Right lobe of liver (tissue), 6 donors: ENCODE data around the gene FXYD7. TPM values are rescaled to one million over a fixed set of nuclear protein-coding genes. Genes with fewer than 3 reads are reported as not detected.

ENCODE experiments used
- ATAC-seq, 4 donors: fragments of 200-7000 bp; cut with Tn5 transposase; one replicate each; pipeline ENCODE4 v1.9.1; 2020; ENCODE audit warnings: mild to moderate bottlenecking in 4 of 4, moderate library complexity in 4 of 4
- DNase-seq, 3 donors: peaks; one replicate each; pipeline ENCODE4 v3.0.0-alpha.2; 2020
- H3K27ac ChIP-seq, 3 donors: fragments of 200-600 bp; one replicate each; pipeline ENCODE4 v1.8.0; 2022
- H3K27me3 ChIP-seq, 2 donors: fragments of 200-600 bp; one replicate each; pipeline ENCODE4 v1.8.0; 2022
- H3K36me3 ChIP-seq, 4 donors: fragments of 200-600 bp; sonication (generic) in 1 of 4; one replicate each; pipeline versions ENCODE4 v1.5.1 to v1.8.0; 2017 to 2022; ENCODE audit warnings: control low read depth in 1 of 4
- H3K4me1 ChIP-seq, 4 donors: fragments of 200-600 bp; sonication (generic) in 1 of 4; one replicate each; pipeline versions ENCODE4 v1.5.1 to v1.8.0; 2017 to 2022; ENCODE audit warnings: control low read depth in 1 of 4
- H3K4me3 ChIP-seq, 3 donors: fragments of 200-600 bp; one replicate each; pipeline ENCODE4 v1.8.0; 2022
- H3K9me3 ChIP-seq, 4 donors: fragments of 200-600 bp; sonication (generic) in 1 of 4; one replicate each; pipeline versions ENCODE4 v1.5.1 to v1.8.0; 2017 to 2022; ENCODE audit warnings: control low read depth in 1 of 4
- CTCF ChIP-seq, 4 donors: fragments of 200-600 bp in 3 of 4; fragments of 450-650 bp in 1 of 4; IDR thresholded peaks; one replicate each; pipeline versions ENCODE4 v1.5.1 to v1.8.0; 2016 to 2022; ENCODE audit warnings: antibody characterized with exemption in 4 of 4, mild to moderate bottlenecking in 2 of 4
- POLR2A ChIP-seq: fragments of 450-650 bp; IDR thresholded peaks from one replicate; pipeline ENCODE4 v1.6.1; 2017; ENCODE audit warnings: antibody characterized with exemption, mild to moderate bottlenecking
- WGBS: methylation state at CpG from one replicate; pipeline ENCODE4 v1.1.6; 2018; ENCODE audit warnings: low coverage, low lambda C conversion rate; ENCODE audit not compliant: insufficient coverage; ENCODE audit errors: missing lambda C conversion rate; 5-methylcytosine and 5-hydroxymethylcytosine counted together
- intact Hi-C, 2 donors: fragments of 100-400 bp; cut with DNase I; formaldehyde crosslinking; loops; one replicate each; pipeline versions ENCODE4 v1.11.2 to v1.14.1; 2022
- total RNA-seq, 6 experiments: library from RNA; depleted of rRNA in 2 of 6; stranded (reverse); fragments of >200 nt in 2 of 6; fragmentation: NEBNext Ultra II Directional in 3 of 6; extraction: Animal tissue kit (Norgen Biotek cat#: 25700) in 3 of 6; gene quantifications; one replicate each; pipeline versions ENCODE4 v1.1.0 to v1.2.4, GENCODE V29; 2016 to 2023
- donor health status: DM: no; HTN: yes; CAD: no.
- donor health status: DM: no; HTN: no; CAD: no.
- donor health status: DM: no; HTN: no; CAD: no.
- donor health status: DM: no; HTN: yes; CAD: no.
- donor health status: DM: no; HTN: yes; CAD: no.

Gene FXYD7
- total RNA-seq, 6 experiments from 2014 or later: 0.49 TPM; not detected in 5

GRCh38 chr19:35124098-35125060, 18.7 kb upstream of the FXYD7 start:
- no peak for TF ChIP-seq CTCF (IDR thresholded peaks at IDR 0.05)
- TF ChIP-seq POLR2A: peak; percentile 86

GRCh38 chr19:35125270-35125717, 17.8 kb upstream of the FXYD7 start:
- DNase-seq: no peak
- Histone ChIP-seq H3K27me3 (no peaks in the 10 kb centered on the region), H3K9me3 (no peaks in the 10 kb centered on the region), H3K36me3 (no peaks in the 10 kb centered on the region), H3K27ac (no peak overlapping the region), H3K4me1 (no peaks in the 10 kb centered on the region), H3K4me3 (no peak overlapping the region)
- intact Hi-C loops: no loop called here
- WGBS: 81% methylated on average over 4 of the region's 19 CpGs
- no peak for ATAC-seq
- TF ChIP-seq POLR2A: no peak
- TF ChIP-seq CTCF (IDR thresholded peaks at IDR 0.05): no peak

More at GRCh38 chr19:35124098-35125060, 18.7 kb upstream of the FXYD7 start:
- no peaks in the 10 kb centered on the region for H3K4me1 ChIP-seq
- no peaks in the 10 kb centered on the region for H3K9me3 ChIP-seq
- peak overlapping the region; percentile 46 to 65 (median 65) for H3K4me3 ChIP-seq
- no peaks in the 10 kb centered on the region for H3K27me3 ChIP-seq
- ATAC-seq (peak; percentile 87 to 97 (median 91)), DNase-seq (peak; percentile 96 to 97 (median 96))
- WGBS: 16% methylated on average over 14 of the region's 42 CpGs
- H3K27ac ChIP-seq: peak overlapping the region; percentile 75 to 82 (median 78)
- no peaks in the 10 kb centered on the region for H3K36me3 ChIP-seq
- intact Hi-C loops: no loop called here

- no peaks in the 10 kb centered on the region for H3K9me3 ChIP-seq
- no peak for TF ChIP-seq POLR2A
- no peak for TF ChIP-seq CTCF (IDR thresholded peaks at IDR 0.05)
- DNase-seq (no peak), ATAC-seq (no peak)
- intact Hi-C loops: no loop called here
- H3K36me3 ChIP-seq: no peaks in the 10 kb centered on the region
- 91% methylated on average over 7 of the region's 35 CpGs for WGBS
- H3K27me3 ChIP-seq: no peaks in the 10 kb centered on the region
- H3K4me1 ChIP-seq: no peaks in the 10 kb centered on the region
- no peak overlapping the region for H3K4me3 ChIP-seq
- H3K27ac ChIP-seq: no peak overlapping the region
Measured at GRCh38 chr19:35125749-35126623, 17.1 kb upstream of the FXYD7 start.

GRCh38 chr19:35126624-35126959, 16.5 kb upstream of the FXYD7 start:
- H3K4me1 ChIP-seq: no peaks in the 10 kb centered on the region
- H3K9me3 ChIP-seq: no peaks in the 10 kb centered on the region
- no peak for DNase-seq
- H3K27me3 ChIP-seq: no peaks in the 10 kb centered on the region
- H3K4me3 ChIP-seq: no peak overlapping the region
- intact Hi-C loops: no loop called here
- H3K36me3 ChIP-seq: no peaks in the 10 kb centered on the region
- no peak for ATAC-seq
- TF ChIP-seq POLR2A (no peak), CTCF (IDR thresholded peaks at IDR 0.05) (no peak)
- H3K27ac ChIP-seq: no peak overlapping the region
- WGBS: no CpG with 5 or more reads among the region's 20 CpGs
